GM21367 (cell line): ENCODE data around the gene METTL26.

Experiments used
- ATAC-seq: cut with Tn5 transposase; IDR thresholded peaks from one replicate; pipeline ENCODE4 v1.9.1; 2021; ENCODE audit not compliant: unreplicated experiment

The METTL26 gene

GRCh38 chr16:674968-675883 lies 39.1 kb upstream of the METTL26 start, which contains the start of gene RHBDL1:
TSS of gene RHBDL1 (plus strand) at chr16:675671. CDS start at chr16:675791, 120 bp downstream.
- no peak for ATAC-seq

GRCh38 chr16:674214-674881 lies 38.2 kb upstream of the METTL26 start:
- no peak for ATAC-seq

- ATAC-seq: no peak
Observed at GRCh38 chr16:673399-673991, 37.4 kb upstream of the METTL26 start.

- no peak for ATAC-seq
Observed at GRCh38 chr16:672851-673250, 36.7 kb upstream of the METTL26 start.

- ATAC-seq: no peak
Observed at GRCh38 chr16:672371-672770, 36.3 kb upstream of the METTL26 start.

- no peak for ATAC-seq
Observed at GRCh38 chr16:671353-672131, 35.4 kb upstream of the METTL26 start.

GRCh38 chr16:670485-671352 lies 34.6 kb upstream of the METTL26 start:
- ATAC-seq: no peak

- ATAC-seq: no peak
Observed at GRCh38 chr16:669666-670065, 33.6 kb upstream of the METTL26 start.

GRCh38 chr16:668519-669171 lies 32.5 kb upstream of the METTL26 start:
- ATAC-seq: no peak

GRCh38 chr16:667780-668518 lies 31.8 kb upstream of the METTL26 start, which contains the start of gene RHOT2:
TSS of gene RHOT2 (plus strand) at chr16:668132. CDS start at chr16:668200, 68 bp downstream.
- peak; percentile 63 for ATAC-seq

GRCh38 chr16:667113-667779 lies 31.1 kb upstream of the METTL26 start:
- ATAC-seq: no peak

- ATAC-seq: no peak
Observed at GRCh38 chr16:666572-666971, 30.5 kb upstream of the METTL26 start.

GRCh38 chr16:662597-662996 lies 26.5 kb upstream of the METTL26 start:
- ATAC-seq: no peak

GRCh38 chr16:662095-662494 lies 26.0 kb upstream of the METTL26 start:
- ATAC-seq: no peak

GRCh38 chr16:661184-661821 lies 25.2 kb upstream of the METTL26 start:
- no peak for ATAC-seq

GRCh38 chr16:660459-661183 lies 24.5 kb upstream of the METTL26 start:
- ATAC-seq: no peak

- no peak for ATAC-seq
Observed at GRCh38 chr16:660132-660458, 24.0 kb upstream of the METTL26 start.
